ENCODE data around the gene PPP1CC.

DNA sequence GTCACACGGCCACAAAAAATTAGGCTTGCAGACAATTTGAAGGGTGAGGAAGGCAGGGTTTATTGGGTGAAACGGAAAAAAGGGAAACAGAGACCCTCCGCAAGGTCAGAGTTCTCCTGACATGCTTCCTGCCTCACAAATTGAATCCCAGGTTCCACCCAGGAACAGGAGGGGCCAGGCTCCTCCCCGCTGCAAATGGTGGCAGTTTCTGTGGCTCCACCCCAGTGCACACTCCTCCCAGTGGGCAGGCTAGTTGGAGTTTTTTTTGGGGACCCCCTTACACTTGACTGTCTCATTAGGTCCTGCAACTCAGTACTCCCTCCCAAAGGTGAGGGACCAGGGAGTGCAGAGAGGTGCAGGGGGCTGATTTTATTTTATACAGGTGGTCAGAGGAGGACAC, 39.4 kb upstream of the PPP1CC start:
- TF ChIP-seq CTCF (IDR thresholded peaks at IDR 0.05) (no peak), POLR2A (IDR thresholded peaks at IDR 0.05) (no peak)
